Progenitor cell of endocrine pancreas (in vitro differentiated cells): ENCODE results near the gene ARHGAP10. TPM values are rescaled to one million over a fixed set of nuclear protein-coding genes. Genes with fewer than 3 reads are reported as not detected.

Experiments used
- DNase-seq: peaks from one replicate; pipeline ENCODE4 v3.0.0; 2021; ENCODE audit warnings: low spot score; ENCODE audit not compliant: unreplicated experiment
- H3K27ac Mint-ChIP-seq: 2 replicates; pipeline ENCODE4 v1.8.0; 2021; ENCODE audit warnings: mild to moderate bottlenecking, moderate library complexity, mixed read lengths
- H3K27me3 Mint-ChIP-seq: 2 replicates; pipeline ENCODE4 v1.8.0; 2021; ENCODE audit warnings: mixed read lengths
- H3K36me3 Mint-ChIP-seq: 2 replicates; pipeline ENCODE4 v1.8.0; 2022; ENCODE audit warnings: mixed read lengths; ENCODE audit not compliant: insufficient read depth
- H3K4me1 Mint-ChIP-seq: 2 replicates; pipeline ENCODE4 v1.8.0; 2021; ENCODE audit warnings: low read depth, mixed read lengths
- H3K4me3 Mint-ChIP-seq: 2 replicates; pipeline ENCODE4 v1.8.0; 2021; ENCODE audit warnings: low read depth, mild to moderate bottlenecking, moderate library complexity, mixed read lengths
- H3K9me3 Mint-ChIP-seq: 2 replicates; pipeline ENCODE4 v1.8.0; 2021; ENCODE audit warnings: low read depth, mixed read lengths
- CTCF ChIP-seq: fragments of 200-600 bp; sonication (generic); IDR thresholded peaks from one replicate; pipeline ENCODE4 v1.5.0; 2021; ENCODE audit warnings: antibody characterized with exemption, mild to moderate bottlenecking; ENCODE audit not compliant: unreplicated experiment
- total RNA-seq: library from RNA; stranded (reverse); gene quantifications from 2 replicates; pipeline ENCODE4 v1.2.1, GENCODE V29; 2021

Gene ARHGAP10
- total RNA-seq, 1 donor from 2014 or later = 11.0 TPM

GRCh38 chr4:148076964-148077363 lies 345.1 kb downstream of the ARHGAP10 start:
- no peak for DNase-seq
- H3K27ac Mint-ChIP-seq = no peak overlapping the region
- TF ChIP-seq CTCF = no peak
- no peak overlapping the region for H3K4me3 Mint-ChIP-seq
- H3K9me3 Mint-ChIP-seq = peaks cover 3% of the 10 kb centered on the region
- H3K4me1 Mint-ChIP-seq = no peaks in the 10 kb centered on the region
- no peaks in the 10 kb centered on the region for H3K27me3 Mint-ChIP-seq
- peaks cover 18% of the 10 kb centered on the region for H3K36me3 Mint-ChIP-seq

GRCh38 chr4:148077581-148077980 lies 345.7 kb downstream of the ARHGAP10 start:
- no peak for DNase-seq
- peaks cover 18% of the 10 kb centered on the region for H3K36me3 Mint-ChIP-seq
- H3K4me1 Mint-ChIP-seq = no peaks in the 10 kb centered on the region
- H3K4me3 Mint-ChIP-seq = no peak overlapping the region
- no peaks in the 10 kb centered on the region for H3K27me3 Mint-ChIP-seq
- H3K9me3 Mint-ChIP-seq = peaks cover 3% of the 10 kb centered on the region
- H3K27ac Mint-ChIP-seq = no peak overlapping the region
- TF ChIP-seq CTCF = no peak

- Mint-ChIP-seq H3K27me3 (no peaks in the 10 kb centered on the region), H3K4me3 (no peak overlapping the region), H3K27ac (no peak overlapping the region), H3K36me3 (peaks cover 18% of the 10 kb centered on the region), H3K9me3 (peaks cover 3% of the 10 kb centered on the region), H3K4me1 (no peaks in the 10 kb centered on the region)
- DNase-seq = no peak
- TF ChIP-seq CTCF = no peak
Observed at GRCh38 chr4:148078061-148078460, 346.2 kb downstream of the ARHGAP10 start.

GRCh38 chr4:148079961-148080360 lies 348.1 kb downstream of the ARHGAP10 start:
- no peak for DNase-seq
- H3K27me3 Mint-ChIP-seq = no peaks in the 10 kb centered on the region
- H3K4me3 Mint-ChIP-seq = no peak overlapping the region

GRCh38 chr4:148081267-148081666 lies 349.4 kb downstream of the ARHGAP10 start:
- Mint-ChIP-seq H3K36me3 (peaks cover 9% of the 10 kb centered on the region), H3K9me3 (peaks cover 19% of the 10 kb centered on the region), H3K4me1 (no peaks in the 10 kb centered on the region), H3K4me3 (no peak overlapping the region), H3K27ac (no peak overlapping the region), H3K27me3 (no peaks in the 10 kb centered on the region)
- no peak for DNase-seq
- TF ChIP-seq CTCF = no peak

More at GRCh38 chr4:148079961-148080360, 348.1 kb downstream of the ARHGAP10 start:
- H3K36me3 Mint-ChIP-seq = peaks cover 14% of the 10 kb centered on the region
- TF ChIP-seq CTCF = no peak
- H3K4me1 Mint-ChIP-seq = no peaks in the 10 kb centered on the region
- H3K27ac Mint-ChIP-seq = no peak overlapping the region
- H3K9me3 Mint-ChIP-seq = peaks cover 14% of the 10 kb centered on the region
